ENCODE measurements around the gene BPI. TPM values are rescaled to one million over a fixed set of nuclear protein-coding genes. Genes with fewer than 3 reads are reported as not detected.
"Not testable (repeated sequence)": the region's sequence is repeated elsewhere in the genome, so short reads cannot be mapped to it uniquely, and the experiment has no call there.

Gene BPI
- total and polyA plus RNA-seq, 12 donors = 0.01 to 1.6 (median 0.15) TPM; not detected in 7

DNA sequence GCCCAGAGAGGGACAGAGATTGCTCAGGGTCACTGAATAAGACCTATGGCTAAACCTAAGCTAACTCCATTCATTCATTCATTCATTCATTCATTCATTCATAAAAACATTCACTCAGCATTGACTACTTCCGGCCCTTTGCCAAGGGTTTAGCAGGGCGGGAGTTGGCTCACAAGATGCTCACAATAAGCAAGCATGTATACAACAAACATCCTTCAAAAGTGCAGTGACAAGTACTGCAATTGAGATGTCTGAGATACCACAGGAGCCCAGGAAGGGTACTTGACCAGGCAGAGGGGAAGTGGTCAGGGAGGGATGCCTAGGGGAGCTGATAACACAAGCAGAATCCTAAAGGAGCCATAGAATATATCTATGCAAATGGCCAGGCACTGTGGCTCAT, 25.2 kb upstream of the BPI start:
- Histone ChIP-seq H3K36me3 (no peaks in the 10 kb centered on the region), H3K9me3 (peaks cover 0 to 9% (median 0%) of the 10 kb centered on the region in 11 donors), H3K4me1 (peaks cover 0 to 21% (median 0%) of the 10 kb centered on the region in 9 donors), H3K27ac (no peak overlapping the region), H3K4me3 (no peak overlapping the region), H3K27me3 (no peaks in the 10 kb centered on the region)
- WGBS, 2 donors = 92 to 94% methylated on average over 2 of the region's 2 CpGs
- ATAC-seq = no peak
- intact Hi-C loops (cut with DNase I) = no loop called here
- TF ChIP-seq, protein P1, sequence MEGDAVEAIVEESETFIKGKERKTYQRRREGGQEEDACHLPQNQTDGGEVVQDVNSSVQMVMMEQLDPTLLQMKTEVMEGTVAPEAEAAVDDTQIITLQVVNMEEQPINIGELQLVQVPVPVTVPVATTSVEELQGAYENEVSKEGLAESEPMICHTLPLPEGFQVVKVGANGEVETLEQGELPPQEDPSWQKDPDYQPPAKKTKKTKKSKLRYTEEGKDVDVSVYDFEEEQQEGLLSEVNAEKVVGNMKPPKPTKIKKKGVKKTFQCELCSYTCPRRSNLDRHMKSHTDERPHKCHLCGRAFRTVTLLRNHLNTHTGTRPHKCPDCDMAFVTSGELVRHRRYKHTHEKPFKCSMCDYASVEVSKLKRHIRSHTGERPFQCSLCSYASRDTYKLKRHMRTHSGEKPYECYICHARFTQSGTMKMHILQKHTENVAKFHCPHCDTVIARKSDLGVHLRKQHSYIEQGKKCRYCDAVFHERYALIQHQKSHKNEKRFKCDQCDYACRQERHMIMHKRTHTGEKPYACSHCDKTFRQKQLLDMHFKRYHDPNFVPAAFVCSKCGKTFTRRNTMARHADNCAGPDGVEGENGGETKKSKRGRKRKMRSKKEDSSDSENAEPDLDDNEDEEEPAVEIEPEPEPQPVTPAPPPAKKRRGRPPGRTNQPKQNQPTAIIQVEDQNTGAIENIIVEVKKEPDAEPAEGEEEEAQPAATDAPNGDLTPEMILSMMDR (IDR thresholded peaks at IDR 0.05) = no peak
- DNase-seq = no peak

DNA sequence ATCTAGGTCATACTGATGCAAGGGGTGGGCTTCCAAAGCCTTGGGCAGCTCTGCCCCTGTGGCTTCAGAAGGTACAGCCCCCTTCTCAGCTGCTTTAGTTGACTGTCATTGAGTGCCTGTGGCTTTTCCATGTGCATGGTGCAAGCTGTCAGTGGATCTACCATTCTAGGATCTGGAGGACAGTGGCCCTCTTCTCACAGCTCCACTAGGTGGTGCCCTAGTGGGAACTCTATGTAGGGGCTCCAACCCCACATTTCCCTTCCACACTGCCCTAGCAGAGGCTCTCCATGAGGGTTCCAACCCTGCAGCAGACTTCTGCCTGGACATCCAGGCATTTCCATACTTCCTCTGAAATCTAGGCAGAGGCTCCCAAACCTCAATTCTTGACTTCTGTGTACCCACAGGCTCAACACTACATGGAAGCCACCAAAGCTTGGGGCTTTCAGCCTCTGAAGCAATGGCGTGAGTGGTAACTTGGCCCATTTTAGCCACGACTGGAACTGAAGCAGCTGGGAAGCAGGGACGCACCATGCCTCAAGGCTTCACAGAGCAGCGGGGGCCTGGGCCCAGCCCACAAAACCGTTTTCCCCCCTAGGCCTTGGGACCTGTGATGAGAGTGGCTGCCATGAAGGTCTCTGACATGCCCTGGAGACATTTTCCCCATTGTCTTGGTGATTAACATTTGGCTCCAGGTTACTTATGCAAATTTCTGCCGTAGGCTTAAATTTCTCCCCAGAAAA, 22.6 kb upstream of the BPI start:
- H3K4me1 ChIP-seq; ATAC-seq; H3K9me3 ChIP-seq; H3K4me3 ChIP-seq; intact Hi-C loops (cut with DNase I); H3K36me3 ChIP-seq; H3K27me3 ChIP-seq; H3K27ac ChIP-seq; DNase-seq: not testable (repeated sequence)
- 88 to 94% methylated on average over 6 of the region's 6 CpGs for WGBS, 2 donors

DNA sequence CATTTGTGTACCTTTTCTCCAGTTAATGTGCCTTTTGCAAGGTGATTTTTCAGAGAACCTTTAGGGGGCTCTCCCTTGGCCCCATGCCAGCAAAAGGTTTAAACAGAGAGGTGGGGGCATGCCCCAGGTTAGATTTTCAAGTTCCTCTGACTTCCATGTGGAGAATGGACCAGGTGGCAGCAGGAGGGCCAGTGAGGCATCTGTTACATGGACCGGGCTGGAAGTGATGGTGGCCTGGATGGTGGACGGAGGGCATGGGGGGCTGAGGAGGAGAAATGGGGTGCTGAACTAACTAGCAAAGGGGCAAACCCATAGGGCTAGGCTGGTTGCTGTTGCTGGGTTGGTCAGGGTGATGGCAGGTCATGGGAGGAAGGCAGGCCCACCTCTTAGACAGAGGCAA, 20.7 kb upstream of the BPI start:
- Histone ChIP-seq H3K9me3 (peaks cover 0 to 8% (median 0%) of the 10 kb centered on the region in 11 donors), H3K36me3 (no peaks in the 10 kb centered on the region), H3K27ac (no peak overlapping the region), H3K4me1 (peaks cover 0 to 23% (median 0%) of the 10 kb centered on the region in 9 donors), H3K4me3 (no peak overlapping the region), H3K27me3 (peaks cover 0 to 5% (median 0%) of the 10 kb centered on the region in 7 donors)
- TF ChIP-seq, protein P1 (IDR thresholded peaks at IDR 0.05) = no peak
- DNase-seq (no peak), ATAC-seq (no peak)
- 95 to 99% methylated on average over 2 of the region's 2 CpGs for WGBS, 2 donors
- intact Hi-C loops (cut with DNase I) = no loop called here

DNA sequence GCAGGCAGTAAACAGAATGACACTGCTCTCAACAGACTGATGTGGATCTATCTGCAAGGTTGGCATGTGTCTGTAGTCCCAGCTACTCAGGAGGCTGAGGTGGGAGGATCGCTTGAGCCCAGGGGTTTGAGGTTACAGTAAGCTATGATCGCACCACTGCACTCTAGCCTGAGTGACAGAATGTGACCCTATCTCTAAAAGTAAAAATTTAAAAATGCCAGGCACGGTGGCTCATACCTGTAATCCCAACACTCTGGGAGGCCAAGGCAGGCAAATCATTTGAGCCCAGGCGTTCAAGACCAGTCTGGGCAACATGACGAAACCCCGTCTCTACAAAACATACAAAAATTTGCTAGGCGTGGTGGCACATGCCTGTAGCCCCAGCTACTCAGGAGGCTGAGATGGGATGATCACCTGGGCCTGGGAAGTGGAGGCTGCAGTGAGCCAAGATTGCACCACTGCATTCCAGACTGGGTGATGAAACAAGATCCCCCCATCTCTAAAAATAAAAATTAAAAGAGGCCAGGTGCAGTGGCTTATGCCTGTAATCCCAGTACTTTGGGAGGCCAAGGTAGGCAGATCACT, 19.8 kb upstream of the BPI start:
- H3K4me1 ChIP-seq = peaks cover 0 to 24% (median 0%) of the 10 kb centered on the region in 9 donors
- H3K27ac ChIP-seq; H3K36me3 ChIP-seq; DNase-seq; H3K4me3 ChIP-seq; H3K9me3 ChIP-seq; intact Hi-C loops (cut with DNase I); ATAC-seq; H3K27me3 ChIP-seq: not testable (repeated sequence)
- WGBS, 2 donors = 94% methylated on average over 7 of the region's 7 CpGs

DNA sequence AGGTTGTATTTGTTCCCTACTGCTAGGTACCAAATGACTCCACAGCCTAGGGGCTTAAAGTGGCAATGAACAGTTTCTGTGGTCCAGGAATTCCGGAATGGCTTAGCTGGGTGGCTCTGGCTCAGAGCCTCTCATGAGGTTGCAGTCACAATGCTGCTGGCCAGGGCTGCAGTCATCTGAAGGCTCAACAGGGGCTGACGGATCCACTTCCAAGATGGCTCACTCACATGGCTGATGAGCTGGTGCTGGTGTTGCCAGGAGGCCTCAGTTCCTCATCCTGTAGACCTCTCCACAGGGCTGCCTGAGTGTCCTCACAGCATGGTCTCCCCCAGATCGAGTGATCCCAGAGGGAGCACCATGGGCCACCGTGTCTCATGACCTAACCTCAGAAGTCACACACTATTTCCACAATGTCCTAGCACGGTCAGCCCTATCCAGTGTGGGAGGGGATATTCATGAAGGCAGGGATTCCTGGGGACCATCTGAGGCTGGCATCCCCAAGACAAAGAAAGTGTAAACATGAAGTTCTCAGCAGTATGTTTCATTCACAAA, 19.0 kb upstream of the BPI start:
- DNase-seq = no peak
- ATAC-seq = no peak
- intact Hi-C loops (cut with DNase I) = no loop called here

More for the DNA sequence above, 19.0 kb upstream of the BPI start:
- no peak overlapping the region for H3K4me3 ChIP-seq
- peaks cover 0 to 20% (median 0%) of the 10 kb centered on the region in 9 donors for H3K4me1 ChIP-seq
- TF ChIP-seq, protein P1 (IDR thresholded peaks at IDR 0.05) = no peak
- peaks cover 0 to 8% (median 0%) of the 10 kb centered on the region in 11 donors for H3K9me3 ChIP-seq
- peaks cover 0 to 5% (median 0%) of the 10 kb centered on the region in 7 donors for H3K27me3 ChIP-seq
- no peaks in the 10 kb centered on the region for H3K36me3 ChIP-seq
- no peak overlapping the region for H3K27ac ChIP-seq
- 92 to 95% methylated on average over 5 of the region's 5 CpGs for WGBS, 2 donors
